Measurements from ENCODE around the gene RARS1.

DNA sequence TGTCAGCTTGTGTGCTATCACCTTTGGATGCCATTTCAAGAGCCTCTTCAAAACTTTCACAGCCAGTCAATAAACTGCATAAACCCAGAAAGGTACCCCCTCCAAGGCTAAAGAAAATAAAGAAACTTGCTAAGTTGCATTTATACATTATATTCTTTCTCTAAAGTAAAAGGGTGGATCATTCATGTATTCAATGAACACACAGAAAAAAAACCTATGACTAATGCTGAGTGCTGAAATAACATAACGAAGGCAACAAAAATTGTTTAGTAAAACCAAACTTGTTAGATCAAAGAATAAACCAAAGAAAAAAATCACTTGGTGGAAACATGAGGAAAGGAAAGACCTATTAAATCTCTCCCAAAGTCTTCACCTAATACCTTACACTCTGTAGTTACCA lies 77.7 kb downstream of the RARS1 start:
- TF ChIP-seq, protein P1, sequence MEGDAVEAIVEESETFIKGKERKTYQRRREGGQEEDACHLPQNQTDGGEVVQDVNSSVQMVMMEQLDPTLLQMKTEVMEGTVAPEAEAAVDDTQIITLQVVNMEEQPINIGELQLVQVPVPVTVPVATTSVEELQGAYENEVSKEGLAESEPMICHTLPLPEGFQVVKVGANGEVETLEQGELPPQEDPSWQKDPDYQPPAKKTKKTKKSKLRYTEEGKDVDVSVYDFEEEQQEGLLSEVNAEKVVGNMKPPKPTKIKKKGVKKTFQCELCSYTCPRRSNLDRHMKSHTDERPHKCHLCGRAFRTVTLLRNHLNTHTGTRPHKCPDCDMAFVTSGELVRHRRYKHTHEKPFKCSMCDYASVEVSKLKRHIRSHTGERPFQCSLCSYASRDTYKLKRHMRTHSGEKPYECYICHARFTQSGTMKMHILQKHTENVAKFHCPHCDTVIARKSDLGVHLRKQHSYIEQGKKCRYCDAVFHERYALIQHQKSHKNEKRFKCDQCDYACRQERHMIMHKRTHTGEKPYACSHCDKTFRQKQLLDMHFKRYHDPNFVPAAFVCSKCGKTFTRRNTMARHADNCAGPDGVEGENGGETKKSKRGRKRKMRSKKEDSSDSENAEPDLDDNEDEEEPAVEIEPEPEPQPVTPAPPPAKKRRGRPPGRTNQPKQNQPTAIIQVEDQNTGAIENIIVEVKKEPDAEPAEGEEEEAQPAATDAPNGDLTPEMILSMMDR (conservative IDR thresholded peaks at IDR 0.05; ENCODE audit: low read length), result no peak
- no peak for TF ChIP-seq EZH2phosphoT487 (IDR thresholded peaks at IDR 0.05; ENCODE audit: borderline replicate concordance)

Data from Loucy (cell line).